ENCODE measurements around the gene PATE3. TPM values are rescaled to one million over a fixed set of nuclear protein-coding genes. Genes with fewer than 3 reads are reported as not detected.

PATE3 gene
- total RNA-seq, result not detected

GRCh38 chr11:125787827-125788226 is at the start of gene PATE3:
Gene PATE3 (plus strand): TSS chr11:125788127. CDS start chr11:125788152, 25 bp downstream.

GRCh38 chr11:125745979-125746378 is 41.9 kb upstream of the PATE3 start, which contains the start of gene PATE1:
Gene PATE1 (plus strand): TSS chr11:125746279. CDS start chr11:125746305, 26 bp downstream.

GRCh38 chr11:125778728-125779127 is 9.2 kb upstream of the PATE3 start, which contains the start of gene PATE2:
Gene PATE2 (minus strand): TSS chr11:125778828. CDS start chr11:125778773, 55 bp downstream.

GRCh38 chr11:125833016-125833415 is 45.1 kb downstream of the PATE3 start, which contains the start of gene PATE4:
Gene PATE4 (plus strand): TSS chr11:125833316. CDS start chr11:125833360, 44 bp downstream.

Other genes starting within 250 kb of the PATE3 start
- 100 to 1,000 TPM; 115 to 125 TPM for gene EI24, start 218.7 kb upstream of the PATE3 start, total RNA-seq
- 100 to 1,000 TPM; 220 to 315 TPM for gene STT3A, start 195.3 kb upstream of the PATE3 start, total RNA-seq
- gene CHEK1, start 163.0 kb upstream of the PATE3 start, total RNA-seq, result 10 to 100 TPM; 23.1 to 40.3 TPM
- under 1 TPM in 1 of 2 donors, not detected in 1; under 0.01 TPM for gene ACRV1, start 107.3 kb upstream of the PATE3 start, total RNA-seq
- gene PATE1, start 41.8 kb upstream of the PATE3 start, total RNA-seq, result not detected
- gene PATE2, start 9.3 kb upstream of the PATE3 start, total RNA-seq, result under 1 TPM in 1 of 2 donors, not detected in 1; 0.69 TPM
- gene PATE4, start 45.2 kb downstream of the PATE3 start, total RNA-seq, result not detected
- gene HYLS1, start 99.5 kb downstream of the PATE3 start, total RNA-seq, result 10 to 100 TPM in 1 of 2 donors, 1 to 10 TPM in 1; 9.3 to 12.0 TPM
- 10 to 100 TPM in 1 of 2 donors, 1 to 10 TPM in 1; 6.9 to 14.3 TPM for gene PUS3, start 115.1 kb downstream of the PATE3 start, total RNA-seq
- gene DDX25, start 116.4 kb downstream of the PATE3 start, total RNA-seq, result under 1 TPM; under 0.01 to 0.69 TPM
- gene VSIG10L2, start 157.9 kb downstream of the PATE3 start, total RNA-seq, result not detected

Measured in melanocyte of skin (primary cell).